Measurements from ENCODE around the gene DVL1.

The DVL1 gene

DNA sequence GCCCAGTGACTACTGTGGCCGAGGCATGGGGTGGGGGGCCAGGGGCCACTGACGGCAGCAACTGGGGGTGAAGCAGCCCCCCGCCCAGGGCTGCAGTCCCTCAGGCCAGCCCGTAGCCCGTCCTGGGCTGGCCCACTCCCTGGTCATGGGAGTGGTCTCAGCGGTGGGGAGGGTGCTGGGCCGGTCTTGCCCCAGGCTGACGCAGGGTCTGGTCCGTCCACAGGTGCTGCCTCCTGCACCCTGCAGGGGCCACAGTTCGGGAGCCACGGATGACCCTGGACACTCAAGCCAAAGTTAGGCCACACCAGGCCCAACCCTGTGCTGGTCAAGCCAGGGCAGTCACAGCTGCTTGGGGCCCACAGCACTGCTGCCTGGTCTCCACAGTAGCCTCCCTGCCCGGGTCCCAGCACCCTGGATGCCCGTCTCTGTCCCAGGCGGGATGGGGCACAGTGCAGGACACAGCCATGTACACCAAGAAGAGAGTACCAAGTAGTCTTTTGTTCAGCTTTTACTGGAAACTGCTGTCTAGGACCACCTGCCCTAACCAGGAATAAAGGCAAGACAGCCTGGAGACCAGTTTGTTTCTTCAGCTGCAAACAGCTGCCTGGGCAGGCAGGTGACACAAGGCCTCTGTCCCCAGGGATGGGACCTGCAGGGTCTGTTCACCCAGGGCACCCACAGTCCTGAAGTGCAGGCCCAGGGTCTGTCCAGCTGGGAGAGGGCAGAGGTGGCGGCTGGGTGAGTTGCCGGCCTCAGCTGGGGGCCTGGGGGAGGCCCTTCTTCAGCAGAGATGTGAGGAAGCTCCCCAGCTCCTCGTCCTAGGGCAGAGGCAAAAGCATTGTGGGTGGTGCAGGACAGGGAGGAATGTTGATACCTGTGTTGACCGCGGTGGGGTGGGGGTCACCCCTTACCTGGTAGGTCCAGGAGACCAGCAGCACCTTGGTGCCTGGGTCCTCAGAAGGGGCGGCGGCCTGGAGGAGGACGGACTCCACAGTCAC lies 37.8 kb downstream of the DVL1 start:
- no peak for DNase-seq (ENCODE audit: low spot score)

DNA sequence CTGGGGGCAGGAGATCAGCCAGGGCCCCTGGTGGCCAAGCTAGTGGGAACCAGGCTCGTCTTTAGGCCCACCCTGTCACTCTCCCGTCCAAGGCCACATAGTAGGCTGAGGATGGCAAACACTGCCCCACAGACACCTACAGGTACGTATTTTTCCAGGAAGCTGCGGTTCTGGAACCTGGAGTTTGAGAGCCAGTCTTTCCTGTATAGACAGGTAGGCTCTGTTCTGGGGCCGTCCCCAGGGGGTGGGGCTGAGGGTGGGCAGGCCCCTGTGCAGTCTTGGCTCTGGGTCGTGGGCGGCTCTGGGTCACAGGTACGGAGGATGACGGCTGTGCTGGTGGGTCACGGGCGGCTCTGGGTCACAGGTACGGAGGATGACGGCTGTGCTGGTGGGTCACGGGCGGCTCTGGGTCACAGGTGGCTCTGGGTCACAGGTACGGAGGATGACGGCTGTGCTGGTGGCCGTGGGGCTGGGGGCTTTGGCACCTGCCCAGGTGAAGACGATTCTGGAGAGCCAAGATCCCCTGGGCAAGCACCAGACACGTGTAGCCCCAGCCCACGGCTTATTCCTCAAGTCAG lies 38.7 kb downstream of the DVL1 start:
- DNase-seq (ENCODE audit: low spot score), result no peak

DNA sequence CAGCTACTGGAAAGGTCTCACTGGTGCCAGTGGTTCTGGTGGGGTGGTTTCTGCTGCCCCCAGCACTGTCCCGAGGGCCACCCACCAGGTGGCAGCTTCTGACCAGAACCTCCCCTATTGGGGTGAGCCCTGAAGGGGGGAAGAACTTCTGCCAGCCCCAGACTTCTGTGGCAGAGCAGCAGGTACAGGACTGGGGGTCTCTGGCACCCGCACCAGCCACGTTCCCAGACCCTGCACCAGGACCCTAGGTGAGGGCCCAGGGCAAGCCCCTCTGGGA lies 39.2 kb downstream of the DVL1 start:
- DNase-seq (ENCODE audit: low spot score), result no peak

DNA sequence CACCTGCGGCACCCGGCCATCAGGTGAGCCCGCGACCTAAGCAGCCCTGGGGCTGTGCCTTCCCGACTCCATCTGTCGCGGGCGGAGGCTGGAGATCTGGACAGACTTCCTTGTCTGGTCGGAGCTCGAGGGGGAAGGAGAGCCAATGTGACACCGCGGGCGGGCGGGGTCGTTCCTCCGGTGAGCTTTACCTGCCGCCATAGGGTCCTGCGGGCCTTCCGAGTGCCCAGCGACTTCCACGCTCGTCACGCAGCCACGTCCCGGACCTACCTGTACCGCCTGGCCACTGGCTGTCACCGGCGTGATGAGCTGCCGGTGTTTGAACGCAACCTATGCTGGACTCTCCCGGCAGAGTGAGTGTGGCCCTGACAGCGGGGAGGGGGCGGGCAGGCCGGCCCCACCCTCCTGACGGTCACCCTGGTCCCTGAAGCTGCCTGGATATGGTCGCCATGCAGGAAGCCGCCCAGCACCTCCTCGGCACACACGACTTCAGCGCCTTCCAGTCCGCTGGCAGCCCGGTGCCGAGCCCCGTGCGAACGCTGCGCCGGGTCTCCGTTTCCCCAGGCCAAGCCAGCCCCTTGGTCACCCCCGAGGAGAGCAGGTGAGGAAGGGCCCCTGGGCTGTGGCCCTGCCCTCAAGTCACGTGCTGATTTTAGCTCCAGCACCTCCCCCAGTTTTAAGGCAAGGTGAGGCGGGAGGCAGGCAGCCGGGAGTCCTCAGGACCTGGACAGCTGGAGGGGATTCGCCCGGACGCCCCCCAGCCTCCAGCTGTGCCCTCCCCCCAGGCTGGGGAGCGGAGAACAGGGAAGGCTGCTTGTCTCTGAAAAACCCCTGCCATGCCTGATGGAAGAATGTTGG lies 39.7 kb downstream of the DVL1 start:
- no peak for DNase-seq (ENCODE audit: low spot score)

DNA sequence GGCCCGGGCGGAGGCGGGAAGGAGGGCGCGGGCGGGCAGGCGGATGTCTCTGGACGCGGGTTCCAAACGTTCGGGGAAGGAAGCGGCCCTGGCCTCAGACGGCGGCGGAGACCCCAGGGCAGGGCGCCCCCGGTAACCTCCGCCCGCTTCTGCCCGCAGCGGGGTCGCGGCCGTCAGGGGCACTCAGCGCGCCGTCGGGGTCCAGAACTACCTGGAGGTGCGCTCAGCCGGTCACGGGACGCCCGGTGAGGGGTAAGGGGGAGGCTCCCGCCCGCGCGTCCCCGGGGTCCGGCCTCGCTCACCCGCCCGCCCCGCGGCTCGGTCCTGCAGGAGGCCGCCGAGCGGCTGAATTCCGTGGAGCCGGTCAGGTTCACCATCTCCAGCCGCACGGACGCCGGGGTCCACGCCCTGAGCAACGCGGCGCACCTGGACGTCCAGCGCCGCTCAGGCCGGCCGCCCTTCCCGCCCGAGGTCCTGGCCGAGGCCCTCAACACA lies 40.4 kb downstream of the DVL1 start:
- DNase-seq (ENCODE audit: low spot score), result no peak

DNA sequence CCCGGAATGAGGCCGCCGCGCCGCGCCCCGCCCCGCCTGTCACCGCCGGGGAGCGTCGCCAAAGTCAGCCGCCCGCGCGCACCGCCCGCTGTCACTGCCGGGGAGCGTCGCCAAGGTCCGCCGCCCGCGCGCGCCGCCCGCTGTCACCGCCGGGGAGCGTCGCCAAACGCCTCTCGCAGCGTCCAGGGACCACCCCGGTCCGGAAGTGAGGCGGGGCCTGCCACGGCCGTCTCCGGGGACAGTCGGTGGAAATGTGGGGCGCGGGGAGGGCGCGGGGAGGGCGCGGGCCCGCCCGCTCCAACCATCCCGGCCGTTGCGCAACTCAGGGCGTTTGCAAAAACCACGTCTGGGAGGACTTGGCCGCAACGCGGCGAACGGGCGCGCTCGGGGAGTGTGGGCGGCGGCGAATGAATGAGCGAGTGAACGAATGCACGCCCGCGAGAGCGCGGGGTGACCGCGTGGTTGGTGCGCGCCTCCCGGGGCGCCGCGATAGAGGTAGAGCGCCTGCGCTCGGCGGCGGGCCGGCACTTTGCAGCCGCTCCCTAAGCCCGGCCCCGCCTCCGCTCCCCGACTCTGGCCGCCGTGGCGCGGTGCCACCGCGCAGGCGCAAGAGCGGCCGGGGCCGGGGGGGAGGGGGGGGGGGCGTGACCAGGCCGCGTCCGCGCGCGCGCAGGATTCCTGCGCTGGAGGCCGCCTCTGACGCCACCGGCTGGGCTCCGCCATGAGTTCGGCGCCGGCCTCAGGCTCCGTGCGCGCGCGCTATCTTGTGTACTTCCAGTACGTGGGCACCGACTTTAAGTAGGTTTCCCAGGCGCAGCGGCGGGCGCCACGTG lies 41.1 kb downstream of the DVL1 start, which contains the start of the genes ACAP3 and PUSL1:
Gene ACAP3, minus strand, starts transcription at position 8 of the 833 bp plus-strand sequence. CDS start 115 bp downstream, outside the sequence.
Gene PUSL1, plus strand, starts transcription at position 675 of the 833 bp plus-strand sequence. Its CDS starts 47 bp downstream, at position 722.
- peak; percentile 91 for DNase-seq (ENCODE audit: low spot score)

DNA sequence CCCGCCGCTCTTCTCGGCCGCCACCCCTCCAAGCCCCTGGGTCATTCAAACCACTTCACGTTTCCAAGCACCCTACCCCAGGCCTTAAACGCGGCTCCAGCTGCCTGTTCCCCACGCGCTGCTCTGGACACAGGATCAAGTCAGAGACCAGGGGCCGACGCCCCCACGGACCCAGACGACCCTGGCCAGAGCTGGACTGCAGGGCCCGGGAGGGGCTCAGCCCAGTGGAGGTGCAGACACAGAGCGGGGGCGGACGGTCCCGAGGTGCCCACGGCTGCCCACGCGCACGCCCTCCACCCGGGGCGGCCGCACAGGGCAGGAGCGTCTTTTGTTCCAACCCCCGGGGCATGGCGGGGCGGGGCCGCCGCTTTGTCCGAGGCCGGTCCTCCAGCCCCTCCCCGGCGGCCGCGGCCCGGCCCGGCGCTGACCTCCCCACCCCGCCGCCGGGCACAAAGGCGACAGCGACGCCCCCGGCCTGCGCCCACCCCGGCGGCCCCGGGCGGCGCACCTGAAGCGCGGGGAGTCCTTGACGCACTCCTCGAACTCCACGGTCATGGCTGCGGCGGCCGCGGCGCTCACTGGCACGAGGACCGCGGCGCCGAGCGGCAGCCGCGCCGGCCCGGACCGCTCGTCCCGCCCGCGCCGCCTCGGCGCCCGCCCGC lies 41.8 kb downstream of the DVL1 start:
- DNase-seq (ENCODE audit: low spot score), result peak; percentile 75

DNA sequence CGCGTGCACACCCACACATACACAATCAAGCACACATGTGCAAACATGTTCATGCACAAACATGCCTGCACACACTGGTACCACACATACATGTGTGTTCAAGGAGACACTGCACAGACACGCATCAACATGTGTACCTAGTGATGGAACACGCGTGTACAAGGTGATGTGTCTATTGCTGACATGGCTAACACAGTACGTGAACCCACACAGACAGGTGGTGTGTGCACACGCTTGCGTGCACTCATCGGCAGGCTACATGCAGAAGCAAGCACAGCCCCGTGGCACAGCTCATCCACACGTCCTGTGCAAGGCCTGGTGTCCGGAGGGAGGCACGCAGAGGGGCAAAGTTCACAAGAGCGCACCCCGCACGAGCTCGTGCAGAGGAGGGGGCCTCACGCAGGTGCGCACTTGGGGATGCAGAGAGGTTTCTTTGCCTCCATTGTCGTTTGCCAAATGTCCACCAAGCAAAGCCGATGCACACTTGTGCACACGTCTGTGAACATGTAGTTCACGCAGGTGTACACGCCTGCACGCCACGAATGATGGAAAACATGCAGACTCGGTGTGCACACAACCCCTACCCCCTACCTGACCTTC lies 42.5 kb downstream of the DVL1 start:
- DNase-seq (ENCODE audit: low spot score), result no peak

DNA sequence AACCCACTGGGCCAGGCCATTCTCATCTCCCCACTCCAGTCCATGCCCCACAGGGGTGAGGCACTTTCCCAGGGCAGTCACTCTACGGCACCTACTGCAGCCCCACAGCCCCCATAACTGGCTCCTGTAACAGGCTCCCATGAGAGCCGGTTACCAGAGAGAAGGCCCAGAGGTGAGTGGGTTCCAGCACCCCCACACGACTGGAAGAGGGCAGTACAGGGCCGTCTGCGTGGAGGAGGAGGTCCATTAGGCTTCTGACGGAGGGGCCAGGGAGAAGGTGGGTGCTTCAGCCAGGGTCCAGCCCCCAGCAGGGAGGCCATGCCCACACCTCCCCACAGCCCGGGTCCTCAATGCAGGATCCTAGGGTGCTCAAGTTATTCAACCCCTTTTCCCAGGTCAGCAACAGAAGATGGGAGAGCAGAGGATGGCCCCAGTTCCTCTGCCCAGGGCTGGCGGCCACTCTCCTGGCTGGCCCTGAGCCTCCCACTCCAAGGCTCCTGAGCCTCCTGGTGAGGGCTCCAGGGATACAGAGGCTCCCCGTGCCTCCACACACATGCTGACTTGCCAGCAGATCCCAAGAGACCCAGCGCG lies 43.1 kb downstream of the DVL1 start:
- no peak for DNase-seq (ENCODE audit: low spot score)

DNA sequence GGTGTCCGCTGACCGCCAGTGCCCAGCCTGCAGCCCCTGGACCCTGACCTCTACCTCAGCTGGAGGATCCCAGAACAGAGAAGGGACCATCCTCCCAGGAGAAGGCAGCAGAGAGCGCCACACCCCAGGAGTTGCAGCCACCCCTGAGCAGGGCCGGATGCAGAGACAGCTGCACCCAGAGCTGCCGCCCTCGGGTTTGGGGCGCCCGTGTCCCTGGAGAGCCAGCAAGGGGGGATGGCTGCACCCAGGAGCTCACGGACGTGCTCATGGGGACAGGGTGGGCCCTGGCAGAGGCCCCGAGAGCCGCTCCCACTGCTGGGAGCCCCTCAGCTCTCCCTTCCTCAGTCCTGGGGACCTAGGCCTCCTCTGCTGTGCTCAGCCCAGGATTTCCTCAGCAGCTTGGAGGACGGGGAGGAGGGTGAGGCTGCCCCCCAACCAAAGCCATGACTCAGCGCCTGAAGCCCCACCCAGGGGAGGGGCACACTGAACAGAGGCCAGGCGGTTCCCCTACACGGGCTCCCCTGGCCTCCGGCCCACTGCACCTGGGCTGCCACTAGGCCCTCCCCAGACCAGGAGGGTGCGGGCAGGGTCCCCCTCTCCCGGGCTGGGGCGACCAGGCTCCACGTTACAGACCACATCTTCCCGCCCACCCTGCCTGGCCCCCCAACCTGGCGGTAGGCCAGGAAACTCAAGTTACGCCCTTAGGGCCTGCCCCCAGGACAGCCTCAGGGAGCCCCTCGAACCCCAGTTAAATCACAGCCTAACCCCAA lies 43.7 kb downstream of the DVL1 start:
- DNase-seq (ENCODE audit: low spot score), result no peak

DNA sequence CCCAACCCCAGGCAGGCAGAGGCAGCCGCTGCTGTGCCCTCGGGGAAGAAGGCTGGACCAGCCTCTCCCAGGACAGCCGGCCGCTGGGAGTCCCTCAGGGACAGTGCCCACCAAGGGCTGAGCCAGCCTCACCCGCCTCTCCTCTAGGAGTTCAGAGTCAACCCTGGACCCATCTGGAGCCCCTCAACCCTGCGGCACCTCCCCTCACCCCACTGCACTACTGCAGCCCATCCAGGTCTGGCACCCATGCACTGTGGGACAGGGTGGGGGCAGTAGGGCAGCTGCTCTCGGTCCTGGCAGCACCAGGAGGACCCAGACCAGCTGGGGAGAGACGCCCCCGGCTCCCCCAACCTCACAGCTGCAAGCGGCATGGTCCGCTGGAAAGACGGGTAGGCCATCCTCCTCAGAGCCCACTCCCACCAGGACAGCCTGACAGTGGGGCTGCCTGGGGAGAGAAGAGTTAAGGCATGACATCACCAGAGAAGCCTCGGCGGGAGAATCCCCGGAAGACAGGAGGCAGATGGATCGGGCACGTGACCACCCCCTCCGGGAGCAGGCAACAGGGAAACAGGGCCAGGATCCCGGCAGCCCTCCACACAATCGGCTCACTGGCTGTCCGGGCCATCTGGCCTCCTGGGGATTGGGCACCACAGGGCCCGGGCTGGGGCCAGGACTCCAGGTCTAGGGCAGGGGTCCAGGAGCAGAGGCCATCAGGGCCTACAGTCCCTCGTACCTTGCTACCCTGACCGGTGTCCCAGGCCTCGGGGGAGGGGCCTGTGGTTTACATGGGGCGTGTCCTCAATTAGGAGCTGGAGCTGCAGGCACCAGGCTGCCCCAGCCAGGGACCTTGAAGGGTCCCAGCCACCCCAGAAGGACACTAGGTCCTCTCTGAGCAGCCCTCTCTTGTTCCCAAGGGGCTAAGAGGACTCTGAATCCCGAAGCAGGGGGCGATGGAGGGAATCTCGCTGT lies 44.6 kb downstream of the DVL1 start:
- DNase-seq (ENCODE audit: low spot score), result peak; percentile 87

DNA sequence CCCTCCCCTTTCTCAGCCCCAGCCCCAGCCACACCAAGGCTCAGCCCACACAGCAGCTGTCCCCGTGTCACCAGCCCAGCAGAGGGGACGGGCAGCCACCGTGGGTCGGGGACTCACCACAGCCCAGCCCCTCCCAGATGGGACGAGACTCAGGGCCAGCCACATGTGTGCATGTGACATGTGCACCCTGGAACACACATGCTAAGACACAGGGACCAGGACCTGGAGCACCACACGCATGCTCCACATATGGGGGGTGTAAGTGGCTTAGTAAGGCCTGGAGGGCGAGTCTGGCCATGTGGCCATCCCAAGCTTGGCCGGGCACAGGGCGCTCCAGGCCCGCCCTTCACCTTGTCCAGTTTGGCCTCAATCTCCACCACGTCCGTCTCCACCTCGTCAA lies 45.5 kb downstream of the DVL1 start:
- DNase-seq (ENCODE audit: low spot score), result no peak

DNA sequence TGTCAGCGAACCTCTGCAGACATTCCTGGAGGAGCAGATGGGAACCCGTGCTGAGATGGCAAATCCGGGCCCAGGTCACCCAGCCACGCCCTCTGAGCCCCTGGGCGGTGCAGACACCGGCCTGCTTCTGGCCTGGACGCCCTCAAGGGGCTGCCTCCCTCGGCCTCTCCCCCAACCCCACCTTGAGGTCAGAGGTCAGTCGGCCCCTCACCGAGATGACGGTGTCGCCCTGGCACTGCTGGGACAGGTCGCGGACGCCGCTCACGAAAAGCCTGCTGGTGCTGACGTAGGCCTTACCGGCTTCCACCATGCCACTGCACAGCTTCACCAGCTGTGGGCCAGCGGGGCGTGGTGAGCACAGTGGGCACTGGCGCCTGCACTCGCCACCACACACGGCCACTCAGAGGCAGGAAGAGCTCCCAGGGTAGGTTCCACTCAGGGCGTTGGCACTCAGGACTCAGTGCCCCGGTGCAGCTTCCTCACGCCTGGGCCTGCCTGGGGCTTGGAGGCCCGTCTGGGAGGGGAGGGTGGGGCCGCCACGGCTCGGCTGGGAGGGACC lies 46.2 kb downstream of the DVL1 start:
- no peak for DNase-seq (ENCODE audit: low spot score)

DNA sequence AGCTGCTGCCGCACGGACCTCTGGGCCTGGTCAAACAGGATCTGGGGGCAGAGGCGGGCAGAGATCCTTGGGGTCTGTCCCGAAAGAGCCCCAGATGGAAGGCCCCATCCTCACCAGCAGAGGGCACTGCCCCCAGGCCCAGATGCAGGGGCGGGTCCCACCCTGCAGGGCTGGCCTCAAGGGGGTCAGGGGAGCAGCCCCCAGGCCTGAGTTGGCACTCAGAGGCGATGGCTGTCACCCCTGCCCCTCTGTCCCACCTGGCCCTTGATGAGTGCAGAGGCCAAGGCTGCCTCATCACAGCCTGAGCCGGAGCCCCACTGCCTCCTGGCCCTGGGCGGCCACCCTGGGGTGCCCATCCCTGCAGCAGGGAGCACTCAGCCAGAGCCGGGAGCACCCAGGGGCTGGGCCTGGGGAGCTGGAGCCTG lies 47.2 kb downstream of the DVL1 start:
- no peak for DNase-seq (ENCODE audit: low spot score)

DNA sequence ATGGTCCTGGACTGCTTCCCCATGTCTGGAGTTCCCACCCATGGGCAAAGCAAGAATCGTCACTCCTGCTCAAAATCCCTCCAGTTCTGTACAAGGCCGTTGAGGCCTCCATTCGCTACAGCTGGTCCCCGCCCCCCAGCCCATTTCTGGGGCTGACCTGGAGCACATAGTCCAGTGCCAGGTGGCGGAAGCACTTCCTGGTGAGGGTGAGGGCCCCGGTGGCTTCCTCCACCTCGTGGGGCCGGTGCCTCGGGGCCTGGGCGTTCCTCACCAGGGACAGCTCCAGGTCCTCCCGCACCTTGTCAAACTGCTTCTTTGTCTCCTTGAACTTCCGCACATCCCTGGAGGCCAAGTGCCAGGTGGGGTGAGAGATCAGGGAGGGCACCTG lies 48.9 kb downstream of the DVL1 start:
- no peak for DNase-seq (ENCODE audit: low spot score)

DNA sequence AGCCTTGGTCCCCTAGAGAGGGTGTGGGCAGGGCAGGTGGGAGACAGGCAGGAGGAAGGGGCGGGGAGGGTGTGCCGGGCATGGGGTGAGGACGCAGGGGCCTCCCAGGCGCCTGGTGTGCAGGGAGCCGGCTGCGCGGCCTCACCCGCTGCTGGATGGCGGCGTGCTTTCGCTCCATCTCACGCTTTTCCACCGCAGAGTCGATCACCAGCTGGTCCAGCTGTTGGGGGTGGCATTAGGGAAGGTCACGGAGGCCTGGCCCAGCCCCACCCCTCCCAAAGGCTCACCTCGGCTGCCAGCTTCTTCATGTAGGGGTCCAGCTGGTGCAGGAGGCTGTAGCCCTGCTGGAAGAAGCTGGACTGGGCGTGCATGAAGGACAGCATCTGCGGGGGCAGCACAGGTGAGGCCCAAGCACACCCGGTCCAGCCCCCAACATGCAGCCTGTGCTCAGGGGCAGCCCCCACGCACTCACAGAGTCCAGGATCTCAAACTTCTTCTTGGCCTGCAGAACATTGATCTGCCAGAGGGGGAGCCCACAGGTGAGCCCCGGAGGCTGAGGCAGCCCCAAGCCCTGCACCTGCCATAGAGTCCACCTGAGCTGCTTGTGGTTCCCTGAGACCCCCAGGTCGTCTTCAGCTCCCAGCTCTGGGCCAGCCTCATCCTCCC lies 49.4 kb downstream of the DVL1 start:
- no peak for DNase-seq (ENCODE audit: low spot score)

Data from ecto neural progenitor cell (in vitro differentiated cells).